A172 (cell line): ENCODE results near the gene GYPB. TPM values are rescaled to one million over a fixed set of nuclear protein-coding genes. Genes with fewer than 3 reads are reported as not detected.
"Not testable (repeated sequence)": the region's sequence is repeated elsewhere in the genome, so short reads cannot be mapped to it uniquely, and the experiment has no call there.

Experiments
- DNase-seq: peaks from one replicate; pipeline ENCODE4 v3.0.0-alpha.2; 2015; ENCODE audit warnings: low spot score
- total RNA-seq: library from RNA; depleted of rRNA; stranded (reverse); fragments of >200 nt; shearing (Covaris generic); gene quantifications from 2 replicates; pipeline ENCODE4 v1.2.3, GENCODE V29; 2014; rRNA removed

Gene GYPB
- not detected in 2 replicates for total RNA-seq

- DNase-seq, result not testable (repeated sequence)
These were observed at the start of gene GYPB for GRCh38 chr4:144019277-144019676. Gene GYPB, minus strand, starts transcription at chr4:144019380. Its CDS starts 93 bp downstream, at chr4:144019287.

GRCh38 chr4:144061556-144061955, 42.4 kb upstream of the GYPB start:
- not testable (repeated sequence) for DNase-seq

GRCh38 chr4:144060234-144060859, 41.2 kb upstream of the GYPB start:
- DNase-seq, result not testable (repeated sequence)

GRCh38 chr4:144056800-144057199, 37.6 kb upstream of the GYPB start:
- DNase-seq, result no peak

GRCh38 chr4:144055336-144055735, 36.2 kb upstream of the GYPB start:
- not testable (repeated sequence) for DNase-seq

- not testable (repeated sequence) for DNase-seq
These were observed 32.3 kb upstream of the GYPB start for GRCh38 chr4:144051494-144051893.

- DNase-seq, result not testable (repeated sequence)
These were observed 31.5 kb upstream of the GYPB start for GRCh38 chr4:144050631-144051030.

GRCh38 chr4:144049495-144050424, 30.6 kb upstream of the GYPB start:
- not testable (repeated sequence) for DNase-seq

- peak; percentile 25 for DNase-seq
These were observed 25.8 kb upstream of the GYPB start for GRCh38 chr4:144044936-144045335.

GRCh38 chr4:144032580-144032979, 13.4 kb upstream of the GYPB start:
- DNase-seq, result not testable (repeated sequence)

- not testable (repeated sequence) for DNase-seq
These were observed 12.7 kb upstream of the GYPB start for GRCh38 chr4:144031875-144032274.

GRCh38 chr4:144031369-144031768, 12.2 kb upstream of the GYPB start:
- not testable (repeated sequence) for DNase-seq

- not testable (repeated sequence) for DNase-seq
These were observed 11.5 kb upstream of the GYPB start for GRCh38 chr4:144030708-144031107.

GRCh38 chr4:144026682-144027081, 7.5 kb upstream of the GYPB start:
- DNase-seq, result not testable (repeated sequence)

- not testable (repeated sequence) for DNase-seq
These were observed 5.3 kb upstream of the GYPB start for GRCh38 chr4:144024399-144025053.

- DNase-seq, result not testable (repeated sequence)
These were observed 3.7 kb upstream of the GYPB start for GRCh38 chr4:144022772-144023400.

GRCh38 chr4:144021336-144021990, 2.3 kb upstream of the GYPB start:
- DNase-seq, result peak; percentile 13

- DNase-seq, result not testable (repeated sequence)
These were observed 768 bp downstream of the GYPB start for GRCh38 chr4:144018223-144019000.

GRCh38 chr4:144017271-144017670, 1.9 kb downstream of the GYPB start:
- not testable (repeated sequence) for DNase-seq

GRCh38 chr4:144016057-144016605, 3.0 kb downstream of the GYPB start:
- not testable (repeated sequence) for DNase-seq
